Dermis blood vessel endothelial cell (primary cell): ENCODE results near the gene HHLA2. TPM values are rescaled to one million over a fixed set of nuclear protein-coding genes. Genes with fewer than 3 reads are reported as not detected.

Experiments used
- DNase-seq: peaks from one replicate; pipeline ENCODE4 v3.0.0; 2010
- total RNA-seq: library from RNA; depleted of rRNA; stranded (reverse); fragments of >200 nt; gene quantifications from 2 replicates; pipeline ENCODE4 v1.2.3, GENCODE V29; 2014

HHLA2 gene
- total RNA-seq, 1 donor from 2014 or later, result under 0.01 TPM

DNA sequence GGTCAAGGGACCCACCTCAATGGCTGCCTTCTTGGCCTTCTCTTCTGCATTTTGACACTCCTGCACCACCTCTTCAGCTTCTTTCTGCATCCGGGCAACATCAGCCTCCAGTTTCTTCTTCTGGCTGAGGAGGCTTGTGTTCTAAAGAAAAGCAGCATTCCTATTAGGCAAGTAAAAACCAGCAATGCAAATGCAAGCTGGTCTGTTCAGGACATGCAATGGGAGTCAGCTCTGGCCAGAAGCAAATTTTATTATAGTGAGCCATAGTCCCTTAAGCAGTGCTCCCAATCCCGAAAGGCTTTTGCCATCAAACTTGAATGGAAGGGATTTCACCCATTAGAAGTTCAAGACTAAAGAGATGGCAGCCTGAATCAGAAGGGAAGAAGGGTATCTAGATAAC lies 97.7 kb downstream of the HHLA2 start:
- DNase-seq, result no peak

DNA sequence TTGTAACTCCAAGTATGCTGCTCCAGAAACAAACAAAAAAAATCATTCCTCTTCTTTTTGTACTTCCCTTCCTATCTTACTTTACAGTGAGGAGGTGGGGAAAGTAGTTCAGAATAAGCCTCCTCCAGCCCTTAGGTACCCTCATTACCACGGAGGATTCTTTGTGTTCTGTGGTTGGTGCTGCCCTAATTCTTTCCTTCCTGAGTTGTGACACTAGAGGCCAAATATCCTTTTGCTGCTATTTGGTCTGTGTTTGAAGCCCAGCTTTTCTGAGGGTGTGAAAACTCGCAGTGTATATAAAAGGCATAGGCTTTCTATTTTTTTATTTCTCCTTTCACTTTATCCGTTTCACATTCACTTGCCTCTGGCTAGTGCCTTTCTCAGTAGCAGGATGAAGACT lies 98.2 kb downstream of the HHLA2 start:
- DNase-seq, result no peak

DNA sequence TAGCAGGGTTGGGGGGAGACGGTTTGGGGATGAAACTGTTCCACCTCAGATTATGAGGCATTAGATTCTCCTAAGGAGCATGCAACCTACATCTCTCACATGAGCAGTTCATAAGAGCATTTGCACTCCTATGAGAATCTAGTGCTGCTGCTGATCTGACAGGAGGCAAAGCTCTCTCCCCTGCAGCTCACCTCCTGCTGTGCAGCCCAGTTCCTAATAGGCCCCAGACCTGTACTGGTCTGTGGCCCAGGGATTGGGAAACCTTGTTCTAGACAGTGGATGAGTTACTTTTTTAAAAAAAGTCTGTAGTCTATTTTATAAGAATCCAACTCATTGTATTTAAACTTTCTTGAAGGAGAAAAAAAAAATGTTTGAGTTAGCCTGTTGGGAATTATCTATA lies 100.0 kb downstream of the HHLA2 start:
- no peak for DNase-seq

DNA sequence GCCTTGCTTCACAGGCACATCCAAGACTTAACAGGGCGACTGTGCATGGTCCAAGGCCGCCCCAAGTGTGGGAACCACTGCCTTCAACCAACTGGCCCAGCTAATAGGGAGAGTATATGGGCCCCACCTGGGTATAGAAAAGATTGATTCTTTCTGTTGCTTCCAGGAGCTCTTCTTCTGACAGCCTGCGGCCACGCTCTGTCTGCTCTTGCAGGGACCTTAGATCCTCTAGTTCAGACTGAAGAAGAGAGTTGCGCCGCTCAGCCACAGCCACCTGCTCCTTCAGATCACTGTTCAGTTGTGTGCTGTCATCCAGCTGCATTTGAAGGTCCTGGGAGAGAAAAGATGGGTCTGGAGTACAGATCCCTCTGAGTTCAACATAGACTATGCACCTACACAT lies 102.2 kb downstream of the HHLA2 start:
- DNase-seq, result no peak

DNA sequence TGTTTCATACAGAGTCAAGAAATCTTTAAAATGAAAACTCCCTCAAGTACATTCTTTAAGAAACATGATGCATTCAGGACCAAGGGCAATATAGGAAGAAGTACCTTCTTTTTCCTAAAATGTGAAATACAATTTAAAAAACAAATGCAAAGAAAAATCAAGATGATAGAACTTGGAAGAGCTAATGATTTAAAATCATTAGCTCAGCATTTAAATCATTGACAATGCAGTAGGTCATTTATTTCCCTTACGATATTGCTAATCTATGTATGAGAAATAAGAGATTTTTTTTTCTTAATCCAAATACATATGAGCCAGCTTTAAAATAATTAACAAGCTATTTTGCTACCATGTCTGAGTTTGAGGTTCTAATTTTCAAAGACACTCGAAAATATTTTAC lies 105.5 kb downstream of the HHLA2 start:
- DNase-seq, result no peak

DNA sequence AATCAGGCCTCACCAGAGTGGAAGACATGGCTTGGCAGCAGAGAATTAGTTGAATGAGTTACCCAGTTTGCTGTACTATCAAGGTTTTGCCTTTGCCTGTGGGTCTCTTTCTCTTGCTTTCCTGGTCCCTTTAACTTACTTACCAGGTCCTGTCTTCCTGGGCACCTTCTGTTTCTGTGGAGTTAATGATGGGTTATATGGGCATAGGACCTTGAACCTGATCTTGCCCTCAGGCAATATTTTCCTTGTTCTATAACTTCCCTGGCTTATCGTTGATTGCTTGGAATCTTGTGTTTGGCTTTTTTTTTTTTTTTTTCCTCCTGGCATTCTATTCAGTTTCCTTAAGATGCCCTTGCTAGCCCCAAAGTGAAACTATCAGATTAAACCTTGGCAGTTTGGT lies 106.8 kb downstream of the HHLA2 start:
- DNase-seq, result no peak

DNA sequence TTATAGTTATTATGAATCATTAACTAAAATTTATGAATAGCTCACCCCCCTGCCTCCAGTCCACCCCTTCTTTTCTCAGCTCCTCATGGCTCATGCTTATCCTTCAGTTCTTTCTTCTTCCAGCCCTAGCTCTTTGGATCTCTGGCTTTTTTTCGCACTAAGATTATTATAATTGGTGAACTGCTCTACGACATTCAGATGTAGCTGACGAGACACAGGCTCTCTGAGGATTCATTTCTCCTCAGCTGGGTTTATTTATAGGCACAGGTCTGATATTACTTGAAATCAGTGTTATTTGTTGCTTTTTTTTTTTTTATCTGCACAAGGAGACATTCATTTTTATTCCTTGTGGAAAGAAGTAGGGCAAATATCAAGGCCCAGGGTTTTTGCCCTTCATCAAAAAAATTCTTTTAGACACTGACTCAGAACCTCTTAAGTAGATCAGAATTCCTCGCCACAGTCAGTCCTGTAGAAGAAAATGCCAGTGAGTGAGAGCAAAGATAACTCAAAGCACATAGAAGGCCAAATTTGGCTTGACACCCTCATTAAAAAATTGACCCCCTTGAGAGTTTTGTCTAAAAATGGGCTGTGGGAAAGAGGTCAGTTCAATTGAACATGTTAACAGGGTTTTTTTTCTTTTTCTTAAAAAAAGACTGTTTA lies 107.5 kb downstream of the HHLA2 start:
- no peak for DNase-seq

DNA sequence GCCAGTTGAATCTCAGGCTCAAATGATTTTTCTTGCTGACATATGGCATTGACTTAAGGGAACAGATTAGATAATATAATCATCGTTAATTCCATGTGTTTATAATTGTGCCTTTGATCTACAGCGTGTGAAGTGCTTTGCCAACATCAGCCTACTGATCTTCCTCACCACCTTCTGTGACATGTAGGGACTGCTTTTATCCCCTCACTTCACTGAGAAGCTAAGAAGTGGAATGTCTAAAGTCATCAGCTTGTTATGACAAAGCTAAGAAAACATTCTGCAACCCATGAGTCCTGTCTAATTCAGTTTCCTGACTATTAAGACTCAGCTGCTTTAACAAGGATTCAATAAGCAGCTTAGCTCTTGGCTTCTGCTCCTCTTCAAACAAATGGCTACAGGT lies 108.0 kb downstream of the HHLA2 start:
- no peak for DNase-seq

DNA sequence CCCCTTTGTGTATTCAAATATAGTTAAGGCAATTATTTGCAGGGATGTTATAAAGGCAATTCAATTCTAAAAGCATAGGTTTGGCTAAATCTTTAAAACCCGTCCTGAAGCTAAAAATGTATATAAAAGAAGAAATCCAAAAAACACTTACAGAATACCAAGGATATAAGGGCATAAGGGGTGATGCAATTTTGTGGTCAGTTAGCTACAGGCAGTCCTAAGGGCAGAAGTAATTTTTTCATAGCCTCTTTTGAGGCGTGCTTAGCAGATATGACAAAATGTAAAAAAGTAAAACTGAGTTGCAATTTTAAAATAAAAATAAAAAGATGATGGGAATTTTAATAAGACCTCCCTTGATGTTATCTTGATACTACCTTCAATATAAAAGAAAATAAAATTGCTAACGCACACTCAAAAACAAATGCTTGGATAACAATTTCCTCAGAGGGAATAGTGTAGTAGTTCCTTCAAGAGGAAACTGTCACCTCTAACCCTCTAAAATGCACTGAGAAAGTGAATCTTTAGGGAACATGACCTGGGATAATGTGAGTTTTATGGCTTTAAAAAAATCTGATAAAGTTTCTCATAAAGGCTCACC lies 109.8 kb downstream of the HHLA2 start:
- DNase-seq, result no peak

DNA sequence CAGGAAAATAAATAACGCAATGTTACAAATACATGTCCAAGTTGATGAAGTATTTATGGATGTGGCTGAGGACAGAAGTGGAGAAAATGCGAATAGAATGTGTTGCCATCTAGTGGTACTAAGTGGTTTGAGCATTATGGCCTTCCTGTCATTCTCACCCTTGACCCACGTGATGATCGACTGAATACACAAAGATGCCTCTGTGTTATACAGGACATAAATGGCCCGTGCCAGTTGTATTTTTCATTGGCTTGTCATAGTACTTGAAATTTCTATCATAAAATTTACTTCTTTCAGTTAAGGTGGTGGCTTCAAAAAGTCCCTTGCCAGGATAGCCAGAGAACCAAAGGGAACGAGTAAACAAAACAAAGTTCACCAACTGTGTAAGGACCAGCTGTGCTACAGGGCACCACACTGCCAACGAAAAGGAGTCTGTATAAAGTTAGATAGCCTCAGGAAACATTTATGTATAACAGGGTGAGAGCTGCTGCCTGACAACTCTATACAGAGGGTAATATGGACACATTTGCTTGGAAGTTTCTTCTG lies 110.4 kb downstream of the HHLA2 start:
- DNase-seq, result peak; percentile 71

DNA sequence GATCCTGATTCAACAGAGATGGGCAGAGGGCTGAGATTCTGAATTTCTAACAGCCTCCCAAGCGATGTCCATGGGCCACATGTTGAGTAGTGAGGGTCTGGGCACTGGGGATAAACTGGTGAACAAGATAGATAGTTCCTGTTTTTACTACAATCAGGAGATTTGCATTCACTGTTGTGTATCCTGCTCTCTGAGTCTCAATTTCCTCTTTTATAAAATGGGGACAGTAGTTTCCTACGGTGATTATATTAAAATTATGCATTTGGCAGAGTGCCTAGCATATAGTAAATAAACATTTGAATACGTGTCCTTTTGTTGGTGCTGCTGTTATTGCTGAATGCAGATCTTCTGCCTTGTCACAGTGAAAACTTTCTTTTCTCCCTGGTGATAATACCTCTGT lies 111.5 kb downstream of the HHLA2 start:
- DNase-seq, result no peak

DNA sequence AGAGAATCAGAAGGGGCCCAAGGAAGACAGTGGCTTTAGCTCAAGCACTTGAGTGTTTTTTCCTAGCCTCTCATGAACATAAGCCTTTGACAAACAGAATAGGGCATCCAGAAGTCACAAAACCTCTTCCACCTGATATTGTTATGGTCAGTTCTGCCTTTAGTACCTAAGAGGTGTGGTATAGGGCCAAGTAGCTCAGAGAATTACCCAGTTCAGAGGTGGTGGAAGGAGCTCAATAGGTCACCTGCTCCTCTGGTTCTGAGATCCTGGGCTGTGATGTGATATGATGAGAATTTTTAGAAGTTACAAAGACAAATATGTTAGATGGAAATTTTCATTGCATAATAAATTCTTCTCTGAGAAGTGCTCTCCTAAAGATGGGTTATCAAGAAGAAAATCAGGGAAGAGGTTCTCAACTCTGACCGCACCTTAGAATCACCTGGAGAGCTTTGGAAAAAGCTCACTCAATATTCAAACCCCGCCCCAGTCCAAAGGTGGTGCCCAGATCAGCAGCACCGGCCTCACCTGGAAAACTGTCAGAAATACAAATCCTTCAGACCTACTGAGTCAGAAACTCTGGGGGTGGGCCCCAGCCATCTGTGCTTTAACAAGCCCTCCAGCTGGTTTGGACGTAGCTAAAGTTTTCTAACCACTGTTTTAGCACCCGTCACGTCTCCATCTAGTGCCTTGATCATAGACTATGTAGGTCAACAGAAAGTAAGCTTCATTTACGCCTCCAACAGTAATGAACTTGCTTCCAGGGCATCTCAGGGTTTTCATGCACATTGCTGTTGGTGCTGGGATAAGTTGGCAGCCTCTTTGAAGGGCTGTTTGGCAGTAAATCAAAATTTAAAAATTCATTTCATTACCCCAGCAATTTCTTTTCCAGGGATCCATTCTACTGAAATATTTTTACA lies 112.8 kb downstream of the HHLA2 start:
- DNase-seq, result no peak

DNA sequence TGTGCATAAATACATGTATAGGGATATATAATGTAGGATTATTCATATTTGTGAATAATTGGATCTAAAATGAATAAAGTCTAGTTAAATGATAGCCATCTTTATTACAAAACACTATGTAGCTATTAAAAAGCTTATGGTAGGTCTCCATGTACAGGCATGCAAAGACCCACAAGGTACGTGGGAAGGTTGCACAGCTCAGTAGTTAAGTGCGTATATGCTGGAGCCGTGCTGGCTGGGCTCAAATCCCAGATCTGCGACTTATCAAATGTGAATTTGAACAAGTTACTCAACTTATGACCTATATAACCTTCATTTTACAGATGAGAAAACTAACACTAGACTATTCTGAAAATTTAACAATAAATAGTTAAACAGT lies 113.4 kb downstream of the HHLA2 start:
- DNase-seq, result no peak

DNA sequence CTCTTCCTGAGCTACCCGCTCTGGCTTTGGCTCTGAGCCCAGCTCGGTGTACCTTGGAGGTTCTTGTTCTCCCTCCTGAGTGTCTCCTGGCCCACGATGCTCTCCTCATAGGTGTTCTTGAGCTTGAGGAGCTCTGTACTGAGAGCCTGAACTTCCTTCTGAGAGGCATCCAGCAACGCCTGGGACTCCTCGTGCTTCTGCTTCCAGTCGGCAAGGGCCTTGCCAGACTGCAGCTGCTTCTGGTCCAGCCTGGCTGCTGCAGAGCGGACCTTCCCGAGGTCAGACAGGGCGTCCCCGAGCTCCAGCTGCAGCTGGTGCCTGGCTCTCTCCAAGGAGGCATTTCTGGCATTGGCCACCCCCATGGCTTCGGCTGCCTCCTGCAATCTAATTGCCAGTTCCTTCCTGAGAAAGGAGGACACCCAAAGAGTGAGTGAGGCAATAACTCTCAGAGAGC lies 114.2 kb downstream of the HHLA2 start:
- no peak for DNase-seq

DNA sequence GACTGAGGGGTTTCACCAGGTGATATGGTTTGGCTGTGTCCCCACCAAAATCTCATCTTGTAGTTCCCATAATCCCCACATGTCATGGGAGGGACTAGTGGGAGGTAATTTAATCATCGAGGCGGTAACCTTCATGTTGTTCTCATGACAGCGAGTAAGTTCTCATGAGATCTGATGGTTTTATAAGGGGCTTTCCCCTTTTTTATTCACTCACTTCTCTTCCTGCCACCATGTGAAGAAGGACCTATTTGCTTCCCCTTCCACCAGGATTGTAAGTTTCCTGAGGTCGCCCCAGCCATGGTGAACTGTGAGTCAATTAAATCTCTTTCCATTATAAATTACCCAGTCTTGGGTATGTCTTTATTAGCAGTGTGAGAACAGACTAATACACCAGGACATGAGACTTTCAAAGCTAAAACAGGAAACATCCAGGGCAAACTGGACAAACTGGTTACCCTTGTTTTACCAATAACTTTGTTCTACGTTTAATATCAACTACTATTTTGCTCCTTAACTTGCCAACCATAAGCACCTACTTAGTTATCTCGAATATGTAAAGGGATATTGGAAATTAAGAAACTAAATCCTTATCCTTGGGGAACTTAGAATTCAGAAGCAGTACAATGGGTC lies 115.9 kb downstream of the HHLA2 start:
- no peak for DNase-seq

DNA sequence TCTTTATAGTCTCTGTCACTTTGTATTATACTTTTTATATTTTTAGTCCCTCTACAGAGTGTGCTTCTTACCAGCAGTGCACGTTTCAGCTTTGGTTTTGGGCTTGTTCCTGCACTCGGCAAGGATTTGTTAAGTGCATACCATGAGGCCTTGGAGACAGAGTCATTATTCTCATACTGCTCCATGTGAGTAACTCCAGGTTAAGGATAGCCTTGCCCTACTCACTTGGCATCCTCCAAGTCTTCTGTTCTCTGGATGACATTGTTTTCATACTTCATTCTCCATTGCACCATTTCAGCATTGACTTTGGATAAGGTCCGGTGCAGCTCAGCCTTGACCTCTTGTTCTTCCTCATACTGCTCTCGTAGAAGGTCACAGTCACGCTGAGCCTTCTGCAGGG lies 117.7 kb downstream of the HHLA2 start:
- no peak for DNase-seq

DNA sequence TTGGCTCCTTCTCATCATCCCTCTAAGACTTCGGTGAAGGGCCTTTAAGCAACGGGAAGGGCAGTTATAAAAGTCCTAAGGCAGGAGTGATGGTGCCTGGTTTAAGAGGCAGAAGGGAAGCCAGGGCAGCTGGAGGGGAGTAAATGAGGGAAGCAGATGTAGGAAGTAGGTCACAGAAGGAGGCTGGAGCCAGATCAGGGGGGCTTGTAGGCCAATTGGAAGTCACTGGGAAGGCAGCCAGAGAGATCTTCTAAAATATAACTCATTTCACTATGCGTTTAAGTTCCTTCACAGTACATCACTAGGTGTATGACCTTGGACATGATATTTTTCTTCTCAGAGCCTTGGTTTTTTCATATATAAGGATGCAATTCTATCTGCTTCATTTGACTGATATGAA lies 119.3 kb downstream of the HHLA2 start:
- no peak for DNase-seq

DNA sequence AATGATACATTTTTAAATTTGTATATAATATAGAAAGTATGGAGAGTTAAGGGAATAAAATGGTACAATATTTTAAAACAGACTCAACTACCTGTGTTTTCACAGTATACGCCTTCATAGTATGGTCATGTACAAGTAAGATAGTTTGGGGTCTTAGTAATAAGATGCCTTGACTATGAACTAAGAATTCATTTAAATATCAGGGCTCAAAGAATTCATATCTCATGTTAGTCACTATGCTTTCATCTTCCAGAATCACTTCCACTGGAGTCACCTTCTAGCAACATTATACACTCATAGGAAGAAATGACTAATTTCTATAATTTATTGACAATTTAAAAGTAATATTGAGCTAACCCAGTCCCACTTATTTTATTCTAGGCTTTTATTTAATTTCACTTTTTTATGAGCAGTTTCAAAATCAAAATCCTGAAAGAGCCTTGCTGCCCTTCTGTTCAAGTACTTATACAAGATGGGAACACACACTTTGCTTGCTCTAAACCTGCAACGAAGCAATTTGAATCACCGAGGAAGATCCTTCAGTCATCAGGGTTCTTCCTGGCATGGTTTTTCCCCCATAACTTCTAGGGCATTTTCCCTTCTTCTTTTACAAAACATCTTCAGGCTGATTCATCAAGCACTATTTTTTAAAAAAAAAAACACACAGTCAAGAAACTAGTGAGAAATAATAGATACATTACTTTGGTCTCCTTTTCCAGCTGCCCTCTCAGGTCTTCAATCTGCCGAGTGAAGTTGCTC lies 119.9 kb downstream of the HHLA2 start:
- no peak for DNase-seq

DNA sequence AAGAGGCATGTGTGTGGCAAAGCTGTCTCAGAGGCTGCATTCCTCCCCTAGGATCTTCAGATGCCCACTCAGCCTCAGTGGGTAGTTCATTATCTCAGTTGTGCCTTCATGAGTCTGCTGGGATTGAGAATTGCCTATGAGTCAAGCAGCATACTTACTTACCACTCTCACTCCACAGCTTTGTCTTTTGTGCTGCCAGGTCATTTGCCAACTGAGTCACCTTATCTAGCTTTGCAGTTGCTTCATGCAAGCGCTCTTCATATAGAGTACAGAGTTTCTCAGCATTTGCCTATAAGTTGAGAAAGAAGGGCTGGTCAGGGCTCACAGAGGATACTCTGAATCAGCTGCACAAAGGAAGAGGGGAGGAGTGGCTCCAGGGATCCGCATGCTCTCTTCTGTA lies 124.6 kb downstream of the HHLA2 start:
- DNase-seq, result no peak
